PC-3 (cell line): ENCODE results near the gene VSIG8.

ENCODE experiments used
- CTCF ChIP-seq: fragments of 300-600 bp; sonication (generic); conservative IDR thresholded peaks from 2 replicates; pipeline ENCODE4 v1.5.1; 2017; ENCODE audit warnings: antibody characterized with exemption, low read depth, mild to moderate bottlenecking, low read length
- EZH2 ChIP-seq: fragments of 300-600 bp; sonication (generic); IDR thresholded peaks from one replicate; pipeline ENCODE4 v1.6.1; 2017; ENCODE audit warnings: antibody characterized with exemption, mild to moderate bottlenecking, low read length; ENCODE audit not compliant: unreplicated experiment
- EZH2phosphoT487 ChIP-seq: fragments of 300-600 bp; sonication (generic); IDR thresholded peaks from 2 replicates; pipeline ENCODE4 v1.6.1; 2018; ENCODE audit warnings: mild to moderate bottlenecking, antibody characterized with exemption, low read length, borderline replicate concordance

- TF ChIP-seq CTCF (no peak), EZH2phosphoT487 (no peak), EZH2 (no peak)
These were observed 39.1 kb downstream of the VSIG8 start for GRCh38 chr1:159823406-159823805.
